HG02884 (cell line): ENCODE results near the gene HNRNPK.

ENCODE experiments used
- ATAC-seq: cut with Tn5 transposase; IDR thresholded peaks from one replicate; pipeline ENCODE4 v1.9.1; 2021; ENCODE audit warnings: mild to moderate bottlenecking, moderate library complexity; ENCODE audit not compliant: unreplicated experiment

HNRNPK gene

DNA sequence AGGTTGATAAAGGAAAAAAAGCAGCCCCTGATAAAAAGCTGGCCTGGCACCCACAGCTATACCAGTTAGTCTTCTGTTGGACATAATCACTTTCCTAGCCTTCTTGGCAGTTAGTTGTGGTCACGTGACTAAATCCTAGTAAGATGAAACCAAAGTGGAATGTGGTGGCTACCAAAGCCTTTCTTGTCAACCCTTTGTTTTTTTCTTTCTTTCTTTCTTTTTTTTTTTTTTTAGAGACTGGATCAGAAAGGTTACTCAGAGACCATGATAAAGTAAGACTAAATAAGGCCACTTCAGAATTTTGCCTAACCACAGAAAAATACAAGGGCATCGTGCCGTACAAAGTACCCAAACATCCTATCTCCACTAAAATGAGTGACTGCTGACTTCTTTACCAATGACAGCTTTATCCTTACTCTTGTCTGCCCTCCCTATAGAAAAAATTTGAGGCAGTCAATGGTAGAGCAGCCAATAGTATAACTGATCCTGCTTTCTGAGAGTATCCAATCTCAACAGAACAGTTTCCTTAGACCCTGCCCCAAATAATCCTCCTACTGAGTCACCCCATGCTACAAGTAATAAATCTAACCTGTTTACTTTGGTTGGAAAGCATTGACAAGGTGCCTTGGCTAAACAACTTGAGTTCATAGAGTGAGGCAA lies 44.6 kb downstream of the HNRNPK start:
- no peak for ATAC-seq

DNA sequence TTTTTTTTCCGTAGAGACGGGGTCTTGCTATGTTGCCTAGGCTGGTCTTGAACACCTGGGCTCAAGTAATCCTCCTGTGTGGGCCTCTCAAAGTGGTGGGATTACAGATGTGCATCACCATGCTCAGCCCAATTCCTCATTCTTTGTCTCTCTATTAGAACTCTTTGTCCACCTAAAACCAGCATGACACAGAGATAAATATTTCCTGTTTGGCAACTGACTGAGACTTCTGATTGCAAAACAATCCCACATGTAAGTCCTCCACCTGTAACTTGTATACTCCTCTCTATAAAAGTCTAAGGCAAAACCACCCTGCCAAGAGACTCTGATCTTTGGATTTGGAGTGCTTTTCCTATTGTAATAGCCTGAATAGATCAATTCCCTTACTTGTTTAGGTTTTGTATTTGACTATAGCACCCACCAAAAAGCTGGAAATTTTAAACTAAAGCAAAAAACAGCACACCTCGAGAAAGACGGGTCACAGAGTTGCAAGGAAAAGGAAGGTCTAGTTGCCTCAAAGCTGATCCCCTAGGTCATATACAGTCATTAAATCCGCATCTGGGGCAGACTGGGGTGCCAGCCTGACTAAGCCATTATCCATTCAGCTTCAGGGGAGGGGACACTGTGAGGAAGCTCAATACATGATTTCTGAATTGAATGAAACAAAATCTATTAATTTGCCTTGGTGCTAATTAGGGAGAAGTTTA lies 45.3 kb downstream of the HNRNPK start:
- ATAC-seq: no peak

DNA sequence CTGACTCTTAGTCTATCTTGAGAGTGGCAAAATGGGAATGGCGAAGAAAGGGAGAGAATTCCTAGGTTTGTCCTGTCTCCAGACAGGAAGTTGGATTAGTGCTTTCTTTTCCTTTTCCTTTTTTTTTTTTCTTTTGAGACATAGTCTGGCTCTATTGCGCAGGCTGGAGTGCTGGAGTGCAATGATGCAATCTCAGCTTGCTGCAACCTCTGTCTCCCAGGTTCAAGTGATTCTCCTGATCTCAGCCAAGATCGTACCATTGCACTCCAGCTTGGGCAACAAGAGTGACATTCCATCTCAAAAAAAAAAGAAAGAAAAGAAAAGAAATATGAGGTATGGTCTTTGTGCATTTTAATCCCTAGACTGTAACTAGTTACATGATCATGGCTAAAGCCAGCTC lies 46.2 kb downstream of the HNRNPK start:
- no peak for ATAC-seq

DNA sequence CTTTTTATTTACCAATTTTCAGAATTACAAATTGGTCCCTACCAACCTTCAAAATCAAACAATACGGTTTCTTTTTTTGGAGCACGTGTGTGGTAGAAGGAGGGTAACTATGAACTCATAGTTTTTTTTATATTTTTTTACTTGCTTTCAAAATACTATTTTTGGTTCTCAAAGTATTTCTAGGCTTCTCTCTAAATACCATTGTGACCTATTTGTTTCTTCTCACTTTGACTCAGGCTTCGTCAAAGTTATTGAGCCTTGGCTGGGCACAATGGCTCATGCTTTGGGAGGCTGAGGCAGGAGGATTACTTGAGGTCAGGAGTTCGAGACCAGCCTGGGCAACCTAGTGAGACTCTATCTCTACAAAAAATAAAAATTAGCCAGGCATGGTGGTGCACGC lies 47.2 kb downstream of the HNRNPK start:
- ATAC-seq: no peak

DNA sequence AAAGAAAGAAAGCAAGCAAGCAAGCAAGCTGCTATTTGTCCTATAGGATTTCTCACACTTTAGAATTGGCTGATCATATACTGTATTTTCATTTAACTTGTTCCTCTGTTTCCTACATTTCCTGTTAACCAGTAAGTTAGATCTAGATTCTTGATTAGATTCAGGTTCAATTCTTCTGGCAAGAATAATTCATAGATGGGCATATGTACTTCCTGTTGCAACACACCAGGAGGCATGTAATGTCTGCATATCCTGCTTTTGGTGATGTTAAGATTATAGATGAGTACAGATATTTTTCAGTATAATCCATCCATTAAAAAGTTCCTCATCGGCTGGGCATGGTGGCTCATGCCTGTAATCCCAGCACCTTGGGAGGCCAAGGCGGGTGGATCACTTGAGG lies 48.0 kb downstream of the HNRNPK start:
- no peak for ATAC-seq

DNA sequence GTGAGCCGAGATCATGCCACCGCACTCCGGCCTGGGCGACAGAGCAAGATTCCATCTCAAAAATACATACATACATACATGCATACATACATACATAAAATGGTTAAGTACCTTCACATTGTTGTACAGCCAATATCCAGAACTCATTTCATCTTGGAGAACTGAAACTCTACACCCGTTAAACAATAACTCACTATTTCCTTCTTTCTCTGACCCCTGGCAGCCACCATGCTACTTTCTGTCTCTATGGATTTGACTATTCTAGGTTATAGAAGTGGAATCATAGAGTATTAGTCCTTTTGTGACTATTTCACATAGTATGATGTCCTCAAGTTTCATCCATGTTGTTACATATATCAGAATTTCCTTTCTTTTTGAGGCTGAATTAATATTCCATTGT lies 49.1 kb downstream of the HNRNPK start:
- ATAC-seq: no peak

DNA sequence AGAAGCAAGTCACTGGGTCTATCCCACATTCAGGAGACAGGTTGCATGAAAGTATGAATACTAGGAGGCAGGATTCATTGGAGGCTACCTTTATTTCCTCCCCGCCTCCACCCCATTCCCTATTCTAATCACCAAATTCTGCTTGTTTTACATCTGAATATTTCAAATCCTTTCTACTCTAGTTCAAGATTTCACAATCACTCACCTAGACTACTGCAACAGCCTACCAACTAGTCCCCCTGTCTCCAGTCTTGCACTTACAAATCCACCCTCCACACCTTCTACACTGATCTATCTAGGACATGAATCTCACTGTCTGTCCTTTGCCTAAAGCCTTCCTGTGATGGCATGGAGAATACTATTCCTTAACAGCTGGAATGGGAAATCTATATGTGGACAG lies 52.4 kb downstream of the HNRNPK start:
- ATAC-seq: no peak

DNA sequence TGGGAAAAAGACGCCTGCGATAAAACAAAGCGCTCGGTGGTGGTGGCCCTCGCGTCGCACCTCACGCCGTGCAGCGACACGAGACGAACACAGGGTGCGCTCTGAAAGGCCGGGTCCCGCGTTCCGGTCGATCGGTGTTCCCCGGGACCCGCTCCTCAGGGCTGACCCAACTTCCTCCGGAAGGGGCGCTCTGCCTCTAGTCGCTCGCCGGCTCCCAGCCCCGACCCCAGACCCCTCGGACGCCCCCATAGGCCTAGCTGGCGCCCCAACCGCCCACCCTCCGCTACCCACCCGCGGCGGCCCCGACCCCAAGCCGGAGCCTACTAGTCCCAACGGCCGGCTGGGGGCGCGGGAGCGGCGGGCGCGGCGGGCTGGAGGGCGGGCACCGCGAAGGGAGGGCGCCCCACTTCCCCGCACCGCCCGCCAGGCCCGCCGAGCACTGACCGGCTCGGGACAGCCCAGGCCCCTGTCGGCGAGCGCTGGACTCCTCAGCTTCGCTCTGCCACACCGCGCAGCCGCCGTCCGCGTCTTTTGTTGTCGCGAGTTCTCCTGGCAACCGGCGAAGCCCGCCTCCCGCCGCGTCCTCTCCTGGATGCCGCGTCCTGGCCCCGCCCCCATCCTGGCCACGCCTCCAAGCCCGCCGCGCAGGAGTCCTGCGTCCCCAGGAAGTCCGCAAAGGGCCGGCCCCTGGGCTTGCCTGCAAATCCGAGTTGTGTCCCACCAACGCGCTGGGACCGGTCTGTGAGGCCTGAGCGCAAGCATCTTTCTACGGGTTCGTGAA lies 58.9 kb downstream of the HNRNPK start, which contains the start of gene KIF27:
KIF27 (minus strand) TSS at position 506 of the 781 bp plus-strand sequence. CDS start 5,841 bp downstream, outside the sequence.
- peak; percentile 92 for ATAC-seq

DNA sequence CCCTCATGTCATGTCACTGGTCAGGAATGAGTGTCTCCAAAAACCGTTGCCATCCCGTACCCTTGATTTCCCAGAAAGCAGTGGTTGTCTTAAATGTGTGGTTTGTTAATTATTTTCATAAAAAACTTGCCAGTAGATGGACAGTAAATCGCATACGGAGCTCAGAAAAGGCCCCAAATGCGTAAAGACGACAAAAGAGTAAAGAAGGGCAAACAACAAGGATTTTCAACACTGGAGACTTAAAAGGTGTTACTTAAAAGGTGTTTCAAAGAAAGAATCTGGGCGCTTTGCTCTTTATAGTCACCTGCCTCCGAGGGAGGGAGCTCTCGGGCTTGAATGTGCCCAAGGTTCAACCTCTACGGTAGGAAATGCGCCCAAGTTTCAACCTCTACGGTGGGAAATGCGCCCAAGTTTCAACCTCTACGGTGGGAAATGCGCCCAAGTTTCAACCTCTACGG lies 59.5 kb downstream of the HNRNPK start:
- ATAC-seq: peak; percentile 31

DNA sequence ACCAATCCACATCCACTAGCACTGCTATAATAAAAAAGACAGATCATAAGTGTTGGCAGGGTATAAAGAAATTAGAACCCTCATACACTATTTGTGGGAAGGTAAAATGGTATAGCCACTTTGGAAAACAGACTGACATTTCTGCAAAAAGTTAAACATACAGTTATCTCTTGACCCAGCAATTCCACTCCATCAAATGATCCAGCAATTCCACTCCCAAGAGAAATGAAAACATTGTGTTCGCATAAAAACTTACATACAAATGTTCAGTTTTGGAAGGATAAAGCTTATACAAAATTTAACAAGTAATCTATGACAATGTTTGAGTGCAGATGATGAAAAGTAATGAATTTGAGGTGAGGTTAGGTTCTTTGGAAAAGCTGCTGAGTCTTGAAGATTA lies 60.9 kb downstream of the HNRNPK start:
- ATAC-seq: no peak
